HG03045 (cell line): Measurements from ENCODE around the gene ATP11A.
"Not testable (repeated sequence)": the region's sequence is repeated elsewhere in the genome, so short reads cannot be mapped to it uniquely, and the experiment has no call there.

Source experiments
- ATAC-seq: cut with Tn5 transposase; IDR thresholded peaks from one replicate; pipeline ENCODE4 v1.9.1; 2021; ENCODE audit warnings: mild to moderate bottlenecking, moderate library complexity; ENCODE audit not compliant: unreplicated experiment

The ATP11A gene

DNA sequence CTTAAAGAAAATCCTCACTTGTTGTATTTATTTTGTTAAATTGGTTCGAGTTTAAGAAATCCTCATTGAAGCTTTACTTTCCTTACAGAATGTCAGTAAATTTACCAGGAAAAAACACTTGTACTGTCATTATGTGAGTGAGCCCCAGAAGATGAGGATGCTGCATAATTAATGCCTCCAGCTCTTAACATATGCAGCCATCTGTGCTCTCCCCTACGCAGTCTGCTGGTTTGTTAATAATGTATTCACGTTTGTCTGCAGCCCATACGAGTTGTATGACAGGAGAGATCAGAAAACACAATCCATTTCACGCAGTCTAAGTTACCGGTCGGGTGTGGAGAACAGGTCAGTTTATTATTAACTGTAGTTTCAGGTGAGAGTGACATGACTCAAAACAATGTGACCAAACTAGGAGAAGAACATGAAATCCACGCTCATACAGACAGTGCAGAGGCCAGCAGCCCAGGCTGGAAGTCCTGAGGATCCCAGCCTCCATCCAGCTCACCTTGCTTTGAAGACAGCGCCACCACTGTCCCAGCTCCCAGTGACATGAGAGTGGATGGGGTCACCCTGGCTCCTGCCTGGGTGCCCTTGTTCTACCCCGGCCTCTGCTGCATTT is 19.8 kb upstream of the ATP11A start:
- ATAC-seq = no peak

DNA sequence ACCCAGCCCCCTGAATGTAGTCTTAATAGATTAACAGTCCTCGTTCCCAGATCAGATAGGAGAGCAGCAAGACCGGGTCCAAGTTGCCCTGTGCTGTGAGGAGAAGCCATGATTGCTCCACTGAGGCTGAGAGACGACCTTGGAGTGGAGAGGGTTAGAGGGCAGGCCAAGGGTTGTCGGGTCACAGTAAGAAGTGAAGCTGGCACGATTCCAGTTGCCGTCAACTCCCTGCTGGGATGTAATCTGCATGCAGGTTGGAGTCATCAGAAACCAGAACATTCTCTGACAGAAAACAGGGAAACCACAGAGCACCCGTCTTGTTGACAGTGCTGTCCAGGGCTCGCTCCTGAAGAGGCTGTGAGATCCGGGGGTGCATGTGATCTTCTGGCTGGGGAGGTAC is 19.0 kb upstream of the ATP11A start:
- ATAC-seq = no peak

DNA sequence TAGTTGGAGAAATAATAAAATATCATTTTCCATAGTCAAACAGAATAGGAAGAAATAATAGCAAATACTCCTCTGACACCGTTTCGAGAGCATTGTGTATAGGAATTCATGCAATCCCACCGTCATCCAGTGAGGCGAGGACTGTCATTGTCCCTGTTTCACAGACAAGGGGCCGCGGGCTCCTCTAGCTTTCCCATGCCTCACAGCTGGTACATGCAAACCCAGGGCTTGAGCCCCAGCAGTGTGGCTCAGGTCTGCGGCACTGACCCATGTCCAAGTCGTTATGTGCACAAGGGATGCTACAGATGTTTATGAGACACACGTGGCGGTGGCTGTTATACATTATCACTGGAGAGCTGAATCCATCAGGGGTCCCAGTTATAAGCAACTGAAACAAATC is 18.5 kb upstream of the ATP11A start:
- ATAC-seq = no peak

DNA sequence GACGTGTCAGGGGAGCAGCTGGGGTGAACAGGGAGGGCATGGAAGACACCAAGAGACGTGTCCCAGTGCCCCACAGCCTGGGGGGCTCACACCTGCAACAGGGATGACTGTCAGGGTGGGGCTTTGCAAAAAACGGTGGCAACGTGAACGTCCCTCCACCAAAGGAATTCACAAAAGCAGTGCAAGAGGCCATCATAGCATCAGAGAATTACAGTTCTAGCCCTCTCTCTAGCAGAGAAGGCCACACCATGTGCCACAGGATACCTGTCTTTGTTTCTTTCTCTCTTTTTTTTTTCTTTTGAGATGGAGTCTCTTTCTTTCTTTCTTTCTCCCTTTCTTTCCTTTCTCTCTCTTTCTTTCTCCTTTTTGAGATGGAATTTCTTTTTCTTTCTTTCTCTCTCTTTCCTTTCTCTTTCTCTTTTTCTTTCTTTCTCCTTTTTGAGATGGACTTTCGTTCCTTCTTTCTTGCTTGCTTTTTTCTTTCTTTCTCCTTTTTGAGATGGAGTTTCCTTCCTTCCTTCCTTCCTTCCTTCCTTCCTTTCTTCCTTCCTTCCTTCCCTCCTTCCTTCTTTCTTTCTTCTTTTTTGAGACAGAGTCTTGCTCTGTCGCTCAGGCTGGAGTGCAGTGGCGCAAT is 17.1 kb upstream of the ATP11A start:
- no peak for ATAC-seq

DNA sequence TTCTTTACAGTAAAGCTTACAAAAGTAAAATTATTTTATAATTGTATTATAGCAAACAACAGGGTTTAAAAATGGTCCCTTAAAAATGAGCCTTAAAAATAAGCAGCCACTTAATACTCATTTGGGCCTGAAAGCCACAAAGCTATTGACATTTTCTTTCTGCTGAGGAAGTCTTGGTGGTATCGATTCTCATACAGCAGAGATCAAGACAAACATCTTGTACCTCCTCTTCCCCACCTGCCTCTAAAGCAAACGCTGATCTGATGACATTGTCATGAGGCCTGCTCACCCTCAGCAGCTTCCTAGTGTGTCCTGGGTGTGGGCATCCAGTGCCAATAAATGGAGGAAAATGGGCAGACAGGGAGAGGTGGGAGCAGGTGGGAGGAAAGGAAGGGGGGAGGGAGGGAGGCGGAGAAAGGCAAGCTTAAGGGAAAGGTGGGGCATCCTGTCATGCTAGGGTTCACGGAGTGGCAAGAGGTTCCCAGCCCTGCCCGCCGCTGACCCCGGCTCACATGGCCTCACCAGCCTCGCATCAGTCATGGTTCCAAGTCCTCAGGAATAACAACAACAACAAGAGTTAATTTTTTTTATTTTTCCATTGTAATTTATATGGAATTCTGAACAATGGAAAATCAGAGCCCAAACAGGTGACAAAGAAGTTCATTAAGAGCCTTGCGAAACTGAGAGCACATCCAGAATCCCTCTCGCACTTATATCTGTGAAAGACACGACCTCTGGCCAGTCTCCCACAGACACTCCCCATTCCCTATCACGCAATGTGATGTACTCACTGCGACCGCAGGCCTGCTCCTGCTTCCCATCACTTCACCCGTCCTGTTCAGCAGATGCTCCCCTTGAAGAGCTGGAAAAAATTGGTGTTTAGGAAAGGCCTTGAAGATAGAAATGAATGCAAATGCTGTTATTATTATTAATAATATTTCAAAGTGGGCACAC is 15.1 kb upstream of the ATP11A start:
- ATAC-seq = no peak

DNA sequence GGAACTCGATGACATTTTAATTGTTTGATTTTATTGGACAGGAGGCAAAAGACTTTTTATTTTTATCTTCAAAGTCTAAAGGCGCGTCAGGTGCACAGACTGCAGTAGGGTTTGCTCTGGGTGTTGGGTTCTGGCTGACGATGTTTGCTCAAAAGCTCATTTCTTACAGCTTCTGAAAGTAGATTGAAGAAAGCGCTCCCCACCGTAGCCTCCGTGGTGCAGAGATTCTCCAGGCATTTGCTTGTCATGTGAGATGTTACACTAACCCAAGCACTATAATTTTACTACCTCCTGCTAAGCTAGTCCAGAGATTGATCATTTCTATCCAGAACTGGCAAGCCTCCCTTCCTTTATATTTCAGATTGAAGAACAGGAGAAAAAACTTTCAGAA is 14.5 kb upstream of the ATP11A start:
- no peak for ATAC-seq

DNA sequence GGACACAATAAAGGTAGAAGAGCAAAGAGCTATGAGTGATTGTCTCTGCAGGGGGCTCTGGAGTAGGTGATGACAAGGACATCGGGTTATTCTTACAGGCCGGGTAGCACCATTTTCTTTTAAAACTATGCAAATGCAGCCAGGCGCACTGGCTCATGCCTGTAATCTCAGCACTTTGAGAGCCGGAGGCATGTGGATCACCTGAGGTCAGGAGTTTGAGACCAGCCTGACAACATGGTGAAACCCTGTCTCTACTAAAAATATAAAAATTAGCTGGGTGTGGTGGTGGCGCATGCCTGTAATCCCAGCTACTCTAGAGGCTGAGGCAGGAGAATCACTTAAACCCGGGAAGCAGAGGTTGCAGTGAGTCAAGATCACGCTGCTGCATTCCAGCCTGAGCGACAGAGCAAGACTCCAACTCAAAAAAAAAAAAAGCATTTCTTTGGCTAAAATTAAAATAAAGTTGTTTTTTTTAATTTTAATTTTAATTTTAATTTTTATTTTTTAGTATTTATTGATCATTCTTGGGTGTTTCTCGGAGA is 12.3 kb upstream of the ATP11A start:
- not testable (repeated sequence) for ATAC-seq

DNA sequence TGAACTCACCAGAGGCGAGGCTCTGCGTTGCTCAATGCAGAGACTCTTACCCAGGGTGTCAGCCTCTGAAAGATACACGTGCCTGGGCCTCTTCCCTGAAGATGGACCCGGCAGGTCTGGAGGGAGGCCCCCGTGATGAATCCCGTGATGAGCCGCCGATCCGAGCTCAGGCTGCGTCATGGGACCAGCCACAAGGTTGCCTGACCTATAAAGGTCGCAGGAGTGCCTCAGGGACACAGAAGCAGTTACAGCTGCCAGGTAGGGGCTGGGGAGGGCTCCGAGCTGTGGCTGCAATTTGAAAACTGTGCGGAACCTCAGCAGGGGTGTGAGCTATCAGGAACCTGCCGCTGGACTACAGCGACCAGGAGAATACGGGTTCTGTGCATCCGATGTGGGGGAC is 10.5 kb upstream of the ATP11A start:
- no peak for ATAC-seq

DNA sequence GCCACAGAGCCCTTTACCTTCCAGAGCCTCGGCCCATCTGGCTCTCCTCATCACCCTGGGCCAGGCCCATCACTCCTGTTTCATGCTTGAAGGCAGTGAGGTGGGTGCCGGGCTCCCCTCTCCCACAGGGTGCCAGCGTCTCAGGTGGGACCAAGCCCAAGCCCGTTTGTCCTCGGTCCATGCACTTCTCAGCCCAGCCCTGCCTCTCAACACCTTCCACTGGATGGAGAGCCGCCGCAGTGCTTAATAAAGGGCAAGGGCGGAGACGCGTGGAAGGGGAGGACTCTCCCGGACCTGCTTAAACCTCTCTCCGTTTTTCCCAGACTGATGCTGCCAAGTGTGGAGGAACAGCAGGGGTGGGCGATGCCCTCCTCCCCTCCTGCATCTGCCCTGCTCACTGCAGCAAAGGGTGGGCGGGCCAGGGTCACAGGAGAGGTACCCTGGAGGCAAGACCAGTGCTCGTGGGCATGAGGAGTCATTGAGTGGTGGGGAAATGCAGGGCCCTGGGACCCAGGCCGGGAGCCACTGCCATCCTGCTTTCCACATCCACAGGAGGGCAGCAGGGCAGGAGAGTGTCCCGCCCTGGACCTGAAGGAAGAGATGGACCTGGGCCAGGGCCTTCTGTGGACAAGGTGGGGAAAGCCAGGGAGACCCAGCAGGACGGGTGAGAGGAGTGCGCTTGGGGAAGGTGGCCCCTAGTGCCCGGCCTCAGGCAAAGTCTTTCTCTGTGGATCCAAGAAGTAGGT is 9.7 kb upstream of the ATP11A start:
- ATAC-seq = no peak

DNA sequence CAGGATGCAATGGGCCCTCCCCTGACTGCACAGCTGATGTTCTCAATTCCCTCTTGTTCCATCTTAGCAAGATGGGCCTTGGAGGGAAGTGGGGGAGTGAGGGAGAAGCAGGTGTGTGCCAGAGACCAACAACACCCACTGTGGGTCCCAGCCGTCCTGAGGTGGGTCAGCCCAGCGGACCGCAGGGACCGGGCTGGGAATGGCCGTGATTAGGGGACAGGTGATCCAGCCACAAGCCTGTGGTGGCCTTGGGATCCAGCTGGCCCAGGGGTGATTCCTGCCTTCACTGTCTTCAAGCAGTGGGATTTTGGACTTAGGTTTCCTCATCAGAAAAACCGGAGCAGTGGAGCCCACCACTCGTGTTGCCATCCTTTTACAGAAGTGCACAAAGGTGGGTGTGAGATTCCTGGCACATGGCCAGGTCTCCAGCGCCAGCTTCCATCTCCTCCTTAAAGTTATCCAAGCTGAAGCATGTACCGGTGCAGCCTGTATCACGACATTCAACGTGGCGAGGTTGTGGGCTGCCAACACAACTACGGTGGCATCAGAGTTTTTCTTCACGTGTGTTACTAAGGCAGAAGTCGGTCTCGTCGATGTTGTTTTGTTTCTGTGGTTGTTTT is 9.0 kb upstream of the ATP11A start:
- ATAC-seq = no peak

DNA sequence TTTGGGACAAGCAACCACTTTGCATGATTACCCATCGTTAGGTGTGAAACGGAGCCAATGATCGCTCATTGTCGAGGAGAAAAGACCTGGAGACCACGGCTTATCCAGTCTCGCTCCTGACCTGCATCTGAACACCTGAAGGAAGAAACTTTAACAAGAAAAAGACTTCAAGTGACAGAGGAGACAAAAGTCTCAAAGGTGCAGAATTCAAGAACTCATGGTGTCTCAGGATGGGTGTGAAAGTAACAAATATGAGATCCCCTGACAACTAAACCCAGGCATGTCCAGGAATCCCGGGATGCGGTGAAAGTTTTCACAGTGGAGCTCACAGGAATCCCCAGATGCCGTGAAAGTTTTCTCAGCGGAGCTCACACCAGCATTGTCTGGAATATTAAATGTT is 6.3 kb upstream of the ATP11A start:
- no peak for ATAC-seq

DNA sequence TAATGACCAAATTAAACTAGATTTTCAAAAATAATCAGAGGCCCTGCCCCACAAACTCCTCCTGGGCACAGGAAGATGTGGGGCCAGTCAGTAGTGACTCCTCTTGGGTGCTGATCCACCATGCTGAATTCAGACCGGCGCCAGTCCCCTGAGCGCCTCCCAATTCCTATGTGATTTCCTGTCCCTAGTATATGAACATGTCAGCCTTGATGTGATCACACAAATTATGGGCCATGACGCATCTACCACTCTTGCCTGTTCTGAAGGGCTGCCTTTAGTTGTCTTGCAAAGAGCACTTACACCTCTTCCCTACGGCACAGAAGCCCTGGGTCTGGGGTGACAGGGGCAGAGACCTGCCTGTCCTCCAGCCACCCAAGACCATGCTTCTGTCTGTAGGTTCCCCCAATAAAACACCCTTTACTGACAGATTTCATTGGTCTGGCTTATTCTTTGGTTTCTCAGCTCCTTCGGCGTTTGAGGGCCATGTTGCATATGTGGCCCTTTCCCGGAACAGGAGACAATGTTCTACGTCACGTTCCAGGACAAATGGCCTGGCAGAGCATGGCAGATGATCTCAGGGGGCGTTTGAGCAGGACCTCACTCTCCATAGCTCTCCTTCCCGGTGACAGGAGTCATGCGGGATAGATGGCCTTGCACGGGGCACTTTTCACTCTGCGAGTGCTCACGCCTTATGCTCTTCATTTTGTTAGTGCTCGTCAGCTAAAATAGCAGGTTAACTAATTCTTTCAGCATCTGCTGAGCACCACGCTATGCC is 5.6 kb upstream of the ATP11A start:
- ATAC-seq = no peak

DNA sequence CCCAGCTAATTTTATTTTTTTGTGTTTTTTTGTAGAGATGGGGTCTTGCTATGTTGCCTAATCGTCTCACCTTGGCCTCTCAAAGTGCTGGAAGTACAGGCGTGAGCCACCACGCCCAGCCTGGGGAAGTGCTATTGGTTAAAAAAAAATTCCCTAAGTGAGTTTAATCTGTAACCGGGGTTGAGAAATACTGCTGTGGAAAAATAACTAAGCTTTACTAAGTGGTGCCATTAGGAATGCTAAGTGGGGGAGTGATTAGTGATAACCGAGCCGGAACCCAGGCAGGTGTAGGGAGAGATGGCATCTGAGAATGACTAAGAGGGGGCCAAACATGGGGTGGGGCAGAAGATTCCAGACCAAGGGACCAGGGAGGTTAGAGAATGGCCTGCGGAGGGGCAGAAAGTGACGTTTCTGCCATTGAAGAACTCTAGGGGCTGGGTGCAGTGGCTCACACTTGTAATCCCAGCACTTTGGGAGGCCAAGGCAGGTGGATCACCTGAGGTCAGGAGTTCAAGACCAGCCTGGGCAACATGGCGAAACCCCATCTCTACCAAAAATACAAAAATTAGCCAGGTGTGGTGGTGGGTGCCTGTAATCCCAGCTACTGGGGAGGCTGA is 4.5 kb upstream of the ATP11A start:
- ATAC-seq = not testable (repeated sequence)

DNA sequence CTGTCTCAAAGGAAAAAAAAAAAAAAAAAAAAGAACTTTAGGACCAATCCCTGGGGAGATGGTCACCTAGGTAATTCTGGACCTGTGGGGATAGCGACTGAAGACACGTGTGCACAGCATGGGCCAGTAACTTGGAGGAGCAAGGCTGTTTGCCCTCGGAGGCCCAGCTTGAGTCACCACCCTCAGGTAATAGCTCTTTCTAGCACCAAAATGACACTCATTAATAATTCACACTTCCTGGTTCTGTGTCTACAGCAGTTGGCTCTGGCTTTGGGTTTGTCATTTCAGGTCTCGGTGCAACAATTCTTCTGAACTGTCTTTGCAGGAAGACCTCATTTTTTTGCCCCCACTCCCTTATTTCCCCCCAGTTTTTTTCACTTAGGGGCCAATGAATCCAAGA is 3.9 kb upstream of the ATP11A start:
- no peak for ATAC-seq

DNA sequence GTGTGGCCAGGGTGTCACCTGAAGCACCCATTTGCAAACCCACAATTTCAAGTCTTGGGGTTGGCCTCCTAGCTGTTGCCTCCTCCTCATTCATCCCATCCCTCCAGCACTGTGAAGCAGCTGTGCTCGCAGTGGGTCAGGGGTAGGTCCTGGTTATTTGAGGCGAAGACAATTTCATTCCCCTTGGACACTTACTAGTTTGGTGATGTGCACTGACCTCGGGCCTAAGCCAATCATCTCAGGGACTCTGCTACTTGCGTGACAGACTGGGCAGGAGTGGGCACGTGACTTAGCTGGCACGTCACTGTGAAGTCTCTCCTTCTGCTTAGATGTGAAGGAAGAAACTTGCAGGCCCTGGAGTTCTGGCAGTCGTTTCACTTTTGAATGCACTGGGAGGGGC is 3.5 kb upstream of the ATP11A start:
- no peak for ATAC-seq

DNA sequence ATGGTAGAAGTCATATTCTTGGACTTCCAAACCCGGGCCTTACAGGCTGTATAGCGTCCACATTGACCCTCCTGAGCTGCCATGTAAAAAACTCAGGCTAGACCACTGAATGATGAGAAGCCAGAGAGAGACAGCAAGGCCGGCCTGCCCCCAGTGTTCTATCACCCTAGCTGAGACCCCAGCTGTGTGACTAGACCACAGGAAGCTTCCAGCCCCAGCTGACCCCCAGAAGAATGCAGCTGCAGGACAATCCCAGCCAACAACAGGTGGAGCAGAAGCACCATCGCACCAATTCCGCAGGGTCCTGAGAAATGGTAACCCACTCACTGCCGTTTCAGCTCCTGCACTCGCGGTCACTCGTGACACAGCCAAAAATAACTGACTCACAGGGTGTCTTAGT is 2.9 kb upstream of the ATP11A start:
- ATAC-seq = no peak

DNA sequence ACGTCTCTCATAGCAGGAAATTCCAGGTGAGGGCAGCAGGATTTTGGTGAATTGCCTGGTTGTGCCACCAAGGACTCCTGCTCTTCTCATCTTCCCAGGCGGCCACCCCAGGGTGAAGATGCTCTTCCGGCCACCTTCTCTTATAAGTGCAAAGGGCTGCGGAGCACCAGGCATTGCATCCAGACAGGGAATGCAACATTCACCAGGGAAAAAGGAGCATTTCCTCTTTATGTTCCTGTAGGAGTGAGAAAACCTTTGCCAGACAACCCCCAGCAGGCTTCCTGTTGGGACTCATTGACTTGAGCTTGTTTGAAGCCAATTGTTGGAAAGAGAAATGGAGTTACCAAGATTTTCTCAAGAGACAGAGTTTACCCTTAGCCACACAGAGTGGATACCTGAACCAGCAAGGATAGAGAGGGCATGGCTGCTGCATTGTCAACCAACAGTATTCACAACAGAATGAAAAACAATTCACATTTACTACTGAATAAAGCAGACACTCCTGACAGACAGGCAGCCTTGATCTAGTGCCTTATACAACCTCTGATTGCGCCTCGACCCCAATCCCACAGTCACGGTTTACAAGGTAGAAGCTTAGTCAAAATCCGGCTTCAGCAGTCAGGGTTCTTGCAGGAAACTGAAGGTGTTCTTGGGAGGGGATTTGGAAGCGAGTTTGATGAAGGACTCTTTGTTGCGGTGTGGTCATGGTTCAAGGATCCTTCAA is 1.8 kb upstream of the ATP11A start:
- no peak for ATAC-seq

DNA sequence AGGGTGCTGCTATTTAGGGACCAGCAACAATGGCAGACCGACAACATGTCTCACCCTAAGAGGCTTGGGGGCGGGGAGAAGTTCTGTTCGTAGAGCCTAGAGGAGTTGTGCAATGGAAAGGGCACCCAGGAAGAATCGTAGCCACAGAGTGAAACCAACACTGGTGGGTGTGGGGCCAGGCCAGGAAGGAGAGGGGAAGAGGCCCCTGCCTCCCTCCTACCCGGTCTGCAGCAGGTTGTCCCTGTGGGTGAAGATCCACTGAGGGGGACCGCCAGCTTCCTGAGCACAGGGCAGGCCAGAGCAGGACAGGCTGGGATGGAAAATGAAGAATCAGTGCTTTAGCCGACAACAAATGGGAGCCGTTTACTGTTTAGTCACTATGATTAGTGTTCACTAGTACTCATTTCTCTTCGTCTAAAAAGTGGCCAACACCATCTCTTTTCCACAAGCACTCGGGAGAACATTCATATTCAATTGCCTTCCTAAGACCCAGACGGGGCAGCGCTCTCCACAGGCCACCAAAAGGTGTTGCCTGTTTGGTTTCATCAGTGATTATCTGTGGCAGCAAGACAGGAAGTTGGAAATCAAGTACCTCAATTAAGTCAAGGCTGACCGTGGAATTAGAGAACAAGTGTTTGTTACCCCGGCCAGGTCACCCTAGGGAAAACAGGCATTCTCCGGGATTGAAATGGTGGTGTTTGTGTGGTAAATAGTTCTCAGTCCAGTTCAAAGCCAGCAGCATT is 1.1 kb upstream of the ATP11A start:
- ATAC-seq = no peak
